Fibroblast of mammary gland (primary cell): ENCODE results near the gene MTUS2.

Experiments used
- DNase-seq: peaks from one replicate; pipeline ENCODE4 v3.0.0-alpha.2; 2010; ENCODE audit warnings: low read depth
- H3K4me3 ChIP-seq: 2 replicates; pipeline ENCODE4 v1.5.1; 2011; ENCODE audit warnings: low read depth, mild to moderate bottlenecking, low read length, moderate library complexity; ENCODE audit not compliant: control insufficient read depth
- CTCF ChIP-seq: conservative IDR thresholded peaks from 2 replicates; pipeline ENCODE4 v1.5.1; 2011; ENCODE audit warnings: low read depth, low read length, inconsistent platforms; ENCODE audit not compliant: control insufficient read depth, insufficient read depth

The MTUS2 gene

GRCh38 chr13:28820099-28821051 is at the start of gene MTUS2:
Gene MTUS2, plus strand, starts transcription at chr13:28820339.
- H3K4me3 ChIP-seq: no peak within 1 kb of the TSS
- TF ChIP-seq CTCF: no peak
- no peak for DNase-seq

GRCh38 chr13:28778308-28779215 is 41.6 kb upstream of the MTUS2 start:
- no peak for TF ChIP-seq CTCF
- no peak for DNase-seq
- no peak overlapping the region for H3K4me3 ChIP-seq

- DNase-seq: peak; percentile 78
- no peak for TF ChIP-seq CTCF
- H3K4me3 ChIP-seq: no peak overlapping the region
Observed at GRCh38 chr13:28792992-28793391, 27.1 kb upstream of the MTUS2 start.

GRCh38 chr13:28794396-28794795 is 25.7 kb upstream of the MTUS2 start:
- no peak overlapping the region for H3K4me3 ChIP-seq
- DNase-seq: no peak
- no peak for TF ChIP-seq CTCF

GRCh38 chr13:28796938-28797257 is 23.2 kb upstream of the MTUS2 start:
- H3K4me3 ChIP-seq: no peak overlapping the region
- no peak for DNase-seq
- TF ChIP-seq CTCF: no peak

- TF ChIP-seq CTCF: peak; percentile 33
- H3K4me3 ChIP-seq: no peak overlapping the region
- DNase-seq: peak; percentile 10
Observed at GRCh38 chr13:28805193-28805819, 14.8 kb upstream of the MTUS2 start.
